COR-L47 (cell line): Measurements from ENCODE around the gene KCNH2.
A peak's percentile ranks its signal among the peaks of the same experiment; 100 is the strongest.

Source experiments
- DNase-seq: peaks from one replicate; lab custom pipeline; 2025; lab: John Stamatoyannopoulos, UW

KCNH2 gene

DNA sequence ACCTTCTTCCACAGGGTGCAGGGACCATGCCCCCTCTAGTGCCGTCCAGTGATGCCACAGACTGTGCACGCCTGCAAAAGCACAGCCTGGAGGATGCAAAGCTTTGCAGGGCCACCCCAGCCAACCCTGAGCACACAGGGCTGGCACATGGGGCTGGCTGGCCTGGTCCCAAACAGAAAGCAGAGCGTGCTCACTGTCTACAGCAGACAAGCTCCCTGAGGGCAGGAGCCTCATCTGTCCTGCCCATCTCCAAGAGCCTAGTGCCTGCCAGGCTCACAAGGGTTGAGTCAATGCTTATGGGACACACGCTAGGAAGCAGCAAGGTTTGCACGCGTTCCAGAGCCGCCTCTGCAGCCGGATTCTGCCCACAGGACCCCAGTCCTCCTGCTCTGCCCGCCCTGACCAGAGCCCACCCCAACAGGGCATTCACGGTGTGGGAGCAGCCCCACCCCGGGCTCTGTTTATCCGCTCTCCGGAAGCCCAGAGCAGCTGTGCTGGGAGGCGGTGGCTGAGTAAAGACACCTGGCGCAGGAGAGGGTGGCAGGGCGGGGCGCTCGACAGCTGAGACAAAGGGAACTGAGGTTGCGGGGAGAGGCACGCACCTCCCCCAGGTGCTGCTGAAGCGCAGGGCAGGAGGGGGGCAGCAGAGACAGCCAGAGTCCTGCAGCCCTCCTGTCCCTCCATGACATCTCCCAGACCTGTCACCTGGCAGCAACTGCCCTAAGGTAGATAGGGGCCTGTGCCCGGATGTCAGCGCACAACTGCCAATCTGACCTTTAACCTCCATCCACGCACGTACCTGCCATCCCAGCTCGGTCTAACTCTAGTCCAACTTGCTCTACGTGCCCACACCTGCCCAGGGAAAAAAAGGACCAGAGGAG is 4.3 kb downstream of the KCNH2 start:
- DNase-seq = peak; percentile 95

DNA sequence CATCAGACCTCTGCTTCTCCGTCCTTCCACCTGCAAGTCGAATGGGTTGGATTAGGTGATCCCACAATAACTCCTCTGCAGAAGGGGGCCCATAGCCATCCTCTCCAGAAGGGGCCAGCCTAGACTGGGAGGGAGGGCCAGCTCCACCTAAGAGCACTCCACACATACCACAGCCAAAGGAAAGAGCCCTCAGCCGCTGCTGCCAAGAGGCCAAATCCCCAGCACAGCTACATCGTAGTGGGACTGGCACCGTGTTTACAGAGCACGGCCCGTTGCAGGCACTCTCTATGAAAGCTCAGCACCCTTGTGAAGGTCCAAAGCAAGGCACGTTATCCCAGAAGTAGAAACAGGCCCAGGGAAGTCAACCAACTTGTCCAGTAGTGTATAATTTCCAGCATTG is 5.4 kb downstream of the KCNH2 start:
- DNase-seq = no peak

DNA sequence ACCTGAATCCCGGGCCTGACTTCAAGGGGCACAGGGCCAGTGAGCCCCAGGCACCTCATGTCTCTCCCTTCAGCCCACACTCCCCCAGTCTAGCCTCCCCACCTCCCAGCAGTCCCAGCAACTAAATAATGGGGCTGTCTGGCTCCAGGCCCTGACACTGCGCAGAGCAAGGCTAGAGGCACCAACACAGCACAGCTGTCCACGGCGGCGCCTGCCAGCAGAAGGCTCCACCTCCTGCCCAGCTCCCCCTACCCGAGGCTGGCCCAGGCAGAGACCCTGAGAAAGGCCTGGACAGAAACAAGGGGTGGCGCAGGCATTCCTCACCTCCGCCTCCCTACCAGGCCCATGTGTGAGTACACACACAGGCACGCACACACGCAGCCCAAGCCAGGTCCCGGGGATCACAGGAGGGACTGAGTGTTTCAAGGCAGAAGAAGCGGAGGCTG is 6.1 kb downstream of the KCNH2 start:
- peak; percentile 73 for DNase-seq

DNA sequence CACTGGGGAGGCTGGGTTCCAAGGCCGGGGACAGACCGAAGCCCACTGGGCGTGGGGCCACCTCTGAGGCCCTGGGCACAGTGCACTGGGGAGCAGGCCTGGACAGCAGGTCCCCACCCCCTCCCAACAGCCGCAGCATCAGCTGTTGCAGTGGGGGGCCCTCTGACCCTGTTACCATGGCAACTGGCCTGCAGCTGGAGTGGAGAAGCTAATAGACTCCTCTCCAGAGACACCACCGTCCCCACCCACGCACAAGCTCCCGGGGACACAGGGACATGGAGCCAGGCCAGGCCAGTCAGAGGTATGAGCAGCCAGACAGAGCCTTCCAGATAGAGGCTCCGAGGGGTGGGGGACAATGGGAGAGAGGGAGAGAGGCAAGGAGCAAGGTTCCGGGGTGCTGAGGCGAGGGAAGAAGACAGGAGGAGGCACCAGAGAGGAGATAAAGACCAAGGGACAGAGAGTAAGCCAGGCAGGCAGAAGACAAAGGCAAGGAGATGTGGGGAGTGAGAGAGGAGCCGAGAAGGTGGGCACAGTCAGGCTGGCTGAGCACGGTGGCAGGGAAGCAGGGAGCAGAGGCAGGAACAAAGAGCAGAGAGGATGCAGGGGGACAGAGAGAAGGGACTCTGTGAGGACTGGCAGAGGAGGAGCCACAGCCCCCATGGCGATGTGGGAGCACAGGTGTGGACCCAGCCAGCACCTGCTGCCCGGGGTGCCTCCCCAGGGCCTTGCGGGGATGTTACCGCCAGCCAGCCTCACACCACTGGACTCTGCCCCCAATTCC is 6.7 kb downstream of the KCNH2 start:
- peak; percentile 81 for DNase-seq

DNA sequence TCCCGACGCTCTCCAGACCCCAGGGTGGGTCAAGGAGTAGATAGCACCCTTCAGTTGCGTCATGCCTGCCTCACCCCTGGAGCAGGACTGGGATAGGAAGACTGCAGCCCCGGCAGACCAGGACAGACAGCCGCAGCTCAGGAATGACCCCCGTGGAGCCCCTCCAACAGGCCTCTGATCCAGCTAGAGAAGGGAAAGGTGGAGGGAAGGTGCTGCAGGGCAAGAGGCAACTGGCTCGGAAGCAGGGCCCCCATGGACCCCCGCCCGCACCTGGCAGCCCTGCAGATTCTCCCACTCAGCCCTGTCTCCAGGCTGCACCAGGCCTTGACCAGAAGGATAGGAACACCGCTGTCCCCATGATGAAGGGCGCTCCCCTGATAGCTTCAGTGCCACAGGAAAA is 7.7 kb downstream of the KCNH2 start:
- no peak for DNase-seq

DNA sequence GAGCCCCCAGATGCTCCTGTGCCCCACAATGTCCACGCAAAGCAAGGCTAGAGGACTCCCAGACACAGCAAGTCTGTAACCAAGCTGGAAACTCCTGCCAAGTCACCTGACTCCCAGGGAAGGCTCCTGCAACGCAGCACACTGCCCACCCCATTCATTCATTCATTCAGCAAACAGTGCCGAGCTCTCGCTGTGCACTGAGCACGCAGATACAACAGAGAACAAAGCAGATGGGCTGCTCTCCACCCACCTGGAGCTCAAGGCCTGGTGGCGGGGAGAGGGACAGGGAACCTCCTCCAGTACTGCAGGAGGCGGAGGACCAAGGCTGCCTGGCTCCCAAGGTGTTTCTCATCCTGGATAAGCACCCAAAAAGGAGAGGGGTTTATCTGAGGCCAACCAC is 8.6 kb downstream of the KCNH2 start:
- DNase-seq = peak; percentile 89

DNA sequence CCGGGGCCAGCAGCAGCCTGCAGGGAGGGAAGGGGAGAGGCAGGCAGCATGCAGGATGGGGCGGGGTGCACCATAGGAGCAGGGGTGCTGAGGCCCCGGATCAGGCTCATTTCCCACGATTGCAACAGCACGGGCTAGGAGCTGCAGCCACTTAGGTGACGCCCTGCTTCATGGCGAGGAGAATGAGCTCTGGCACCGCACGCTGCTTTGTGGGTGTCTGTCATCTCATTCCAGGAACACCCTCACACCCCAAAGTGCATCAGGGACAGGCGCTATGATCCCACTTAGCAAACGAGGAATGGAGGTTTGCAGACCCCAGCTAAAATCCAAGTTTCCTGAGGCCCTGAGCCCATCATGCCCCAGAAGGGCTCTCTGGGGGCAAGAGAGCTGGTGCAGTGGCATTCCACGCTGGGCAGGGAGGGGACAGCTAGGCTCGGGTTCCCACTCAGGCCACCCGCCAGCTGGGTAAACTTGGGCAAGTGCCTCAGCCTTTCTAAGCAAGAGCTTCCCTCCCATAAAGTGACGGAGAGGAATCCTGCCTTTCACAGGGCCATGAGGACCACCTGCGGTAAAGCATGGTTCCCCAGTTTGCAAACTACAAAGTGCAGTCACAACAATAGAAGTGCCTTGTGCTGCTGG is 9.3 kb downstream of the KCNH2 start:
- peak; percentile 30 for DNase-seq

DNA sequence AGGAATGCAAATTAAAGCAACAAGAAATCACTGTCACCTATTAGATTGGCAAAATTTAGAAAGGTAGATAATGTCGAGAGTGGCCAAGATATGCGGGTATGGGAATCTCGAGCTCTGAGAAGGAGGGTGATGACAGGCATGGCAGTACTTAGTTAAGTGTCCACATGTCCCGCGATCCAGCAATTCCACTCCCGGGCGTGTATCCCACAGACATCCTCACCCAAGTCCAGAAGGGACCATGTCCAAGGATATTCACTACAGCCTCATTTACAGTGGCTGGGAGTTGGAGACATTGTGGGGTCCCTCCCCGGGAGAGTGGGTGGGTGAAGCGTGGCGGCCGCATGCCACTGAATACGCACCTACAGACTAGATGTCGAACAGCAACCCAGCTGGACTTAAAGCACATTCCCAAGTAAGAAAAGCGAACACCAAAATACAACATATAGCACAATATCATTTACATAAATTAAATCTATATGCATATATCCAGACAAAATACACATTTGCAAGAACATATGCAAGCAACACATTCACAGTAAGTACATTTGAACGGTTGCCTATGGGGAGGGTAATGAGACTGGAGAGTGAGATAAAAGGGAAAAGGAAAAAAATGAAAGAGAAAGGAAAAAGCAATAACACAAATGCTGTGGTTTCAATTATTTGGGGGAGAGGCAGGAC is 9.9 kb downstream of the KCNH2 start:
- DNase-seq = no peak

DNA sequence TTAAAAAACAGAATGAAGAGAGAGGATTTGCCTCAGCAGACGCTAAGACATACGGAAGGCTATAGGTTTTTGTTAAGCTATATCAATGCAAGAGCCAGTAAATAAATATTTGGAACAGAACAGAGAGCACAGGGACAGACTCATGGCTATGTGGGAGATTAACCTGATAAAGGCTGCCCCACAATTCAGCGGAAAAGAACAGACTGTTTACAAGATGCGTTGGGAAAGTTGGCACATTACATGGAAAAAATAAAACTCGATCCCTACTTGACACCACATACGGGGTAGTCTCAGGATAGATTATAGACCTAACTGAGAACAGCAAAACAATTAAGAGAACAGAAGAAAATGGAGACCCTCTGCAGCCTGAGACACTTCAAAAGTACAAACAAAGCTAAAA is 10.8 kb downstream of the KCNH2 start:
- DNase-seq = no peak

DNA sequence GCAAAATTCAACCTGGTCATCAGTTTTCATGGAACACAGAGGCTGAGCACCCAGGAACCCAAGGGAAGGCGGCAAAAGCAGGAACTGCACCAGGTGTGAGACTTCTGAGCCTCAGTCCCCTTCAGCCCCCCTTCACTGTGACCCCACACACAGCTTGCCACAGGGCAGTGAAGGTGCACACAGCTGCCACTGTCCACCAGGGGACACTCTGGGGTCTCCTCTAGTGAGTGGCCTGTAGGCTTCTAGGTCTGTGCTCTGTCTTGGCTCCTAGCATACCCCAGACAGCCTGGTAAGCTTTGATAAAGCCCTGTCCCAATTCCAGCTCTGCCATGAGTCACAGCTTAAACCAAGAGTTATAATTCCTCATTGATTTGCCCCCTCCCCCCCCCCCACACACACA is 12.1 kb downstream of the KCNH2 start:
- DNase-seq = no peak

DNA sequence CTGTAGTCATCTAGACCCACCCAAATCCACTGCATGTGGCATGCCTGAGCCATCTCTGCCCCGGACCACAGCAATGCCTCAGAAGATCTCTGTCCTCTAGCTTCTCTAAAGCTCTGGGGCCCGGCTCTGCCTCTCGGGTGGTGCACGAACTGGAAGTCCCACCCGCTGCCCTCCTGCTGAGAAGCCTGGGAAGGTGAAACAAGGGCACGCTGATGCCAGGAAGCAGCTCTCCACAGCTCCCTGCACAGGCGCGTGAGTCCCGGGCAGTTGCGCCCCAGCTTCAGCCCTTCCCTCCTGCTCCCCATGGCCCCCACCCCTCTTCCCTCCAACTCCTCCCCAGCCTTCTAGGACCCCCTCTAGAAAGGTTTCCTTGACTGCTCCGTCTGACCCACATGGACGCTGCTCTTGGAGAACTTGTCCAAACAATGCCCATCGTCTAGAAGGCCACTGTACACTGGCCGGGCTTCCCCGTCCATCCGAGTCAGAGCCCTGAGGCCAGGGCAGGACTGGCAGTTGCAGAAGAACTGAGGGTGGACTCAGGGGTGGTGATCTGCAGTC is 12.8 kb downstream of the KCNH2 start:
- no peak for DNase-seq

DNA sequence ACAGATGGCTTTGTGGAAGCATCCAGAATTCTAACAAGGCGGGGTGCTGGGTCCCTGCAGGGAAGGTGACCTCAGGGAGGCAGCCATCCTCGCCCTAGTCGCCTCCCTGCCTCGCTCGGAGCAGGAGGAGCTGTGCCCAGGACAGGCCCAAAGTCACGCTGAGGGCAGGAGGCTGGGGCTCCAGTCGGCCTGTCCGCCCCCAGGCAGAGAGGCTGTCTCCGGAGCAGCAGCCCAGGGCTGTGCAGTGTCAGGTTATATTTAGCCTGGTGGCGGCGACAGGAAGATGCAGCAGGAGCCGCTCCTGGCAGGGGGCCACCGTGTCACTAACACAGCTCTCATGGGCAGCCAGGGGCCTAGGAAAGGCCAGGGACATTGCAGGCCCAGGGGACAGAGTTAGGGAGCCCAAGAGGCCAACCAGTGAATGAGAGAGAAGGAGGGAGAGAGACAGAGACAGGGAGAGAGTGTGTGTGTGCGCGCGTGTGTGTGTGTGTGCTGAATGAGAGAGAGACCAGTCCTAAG is 13.5 kb downstream of the KCNH2 start:
- peak; percentile 46 for DNase-seq

DNA sequence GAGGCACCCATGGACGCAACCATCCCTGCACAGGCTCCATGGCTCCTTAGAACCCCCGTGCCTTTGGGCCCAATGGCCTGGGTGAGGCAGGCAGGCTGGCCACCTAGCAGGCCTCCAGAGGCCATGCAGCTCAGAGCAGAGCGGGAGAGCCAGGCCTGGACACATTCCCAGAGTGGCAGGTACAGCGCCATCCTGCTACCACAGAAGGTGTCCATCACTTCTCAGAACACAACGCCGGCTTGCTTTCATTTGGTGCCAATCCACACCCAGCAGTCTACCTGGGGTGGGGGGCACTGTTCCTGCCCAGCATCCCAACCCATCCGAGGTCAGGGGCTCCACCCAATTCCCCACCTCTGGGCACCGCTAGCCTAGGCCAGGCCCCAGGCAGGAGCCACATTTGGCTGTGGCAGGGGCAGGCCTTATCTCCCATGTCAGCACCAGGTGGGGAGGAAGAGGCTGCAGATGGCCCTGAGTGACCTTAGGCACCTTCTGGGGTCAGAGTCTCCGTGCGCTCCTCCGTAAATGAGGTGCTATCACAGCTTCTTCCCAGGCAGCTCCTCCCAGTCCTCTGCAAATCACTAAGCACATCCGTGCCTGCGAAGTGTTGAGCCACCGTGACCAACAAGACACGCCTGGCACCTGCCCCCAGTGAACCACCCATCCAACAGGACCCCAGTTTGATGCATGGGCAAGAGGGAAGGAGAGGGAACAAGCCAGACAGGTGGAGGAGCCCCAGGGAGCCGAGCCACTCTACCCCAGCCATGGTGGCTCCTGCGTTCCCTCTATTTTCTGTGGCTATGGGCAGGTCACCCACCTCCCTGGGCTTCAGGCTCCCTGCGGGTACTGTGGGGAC is 14.2 kb downstream of the KCNH2 start:
- DNase-seq = no peak

DNA sequence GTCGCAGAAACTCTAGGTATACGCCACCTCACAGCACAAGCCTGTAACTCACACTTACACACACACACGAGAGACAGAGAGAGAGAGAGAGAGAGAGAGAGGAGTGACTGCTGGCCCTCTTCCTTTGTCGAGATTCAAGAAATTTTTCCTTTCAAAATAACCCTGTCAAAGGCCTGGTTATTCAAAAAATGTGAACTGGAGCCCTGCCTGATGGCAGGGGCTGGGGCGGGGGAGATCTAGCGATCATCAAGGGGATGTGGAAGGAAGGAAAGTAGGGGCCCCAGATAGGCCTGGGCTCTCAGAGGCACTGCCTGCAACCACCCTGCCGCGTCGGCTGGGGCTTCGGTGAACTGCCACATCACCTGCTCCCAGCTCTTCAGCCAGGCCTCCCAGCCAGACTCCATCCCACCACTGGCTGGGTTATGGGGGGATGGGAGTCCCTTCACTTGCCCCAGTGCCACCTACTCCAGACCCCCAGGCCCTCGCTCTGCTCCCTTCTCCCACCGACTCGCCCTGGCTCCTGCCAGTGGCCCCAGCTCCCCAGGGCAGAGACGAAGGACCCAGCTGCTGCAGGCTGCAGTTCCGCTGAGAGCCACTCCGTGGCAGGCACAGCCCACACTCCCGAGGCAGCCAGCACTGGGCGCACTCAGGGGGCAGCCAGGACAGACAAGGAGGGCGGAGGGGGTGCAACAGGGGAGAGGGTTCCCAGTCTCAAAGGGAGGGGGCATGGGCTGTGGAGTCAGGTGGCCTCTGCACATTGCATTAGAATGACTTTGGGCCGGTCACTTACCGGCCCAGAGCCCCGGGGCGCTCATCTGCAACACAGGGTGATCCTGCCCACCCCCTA is 15.3 kb downstream of the KCNH2 start:
- no peak for DNase-seq

DNA sequence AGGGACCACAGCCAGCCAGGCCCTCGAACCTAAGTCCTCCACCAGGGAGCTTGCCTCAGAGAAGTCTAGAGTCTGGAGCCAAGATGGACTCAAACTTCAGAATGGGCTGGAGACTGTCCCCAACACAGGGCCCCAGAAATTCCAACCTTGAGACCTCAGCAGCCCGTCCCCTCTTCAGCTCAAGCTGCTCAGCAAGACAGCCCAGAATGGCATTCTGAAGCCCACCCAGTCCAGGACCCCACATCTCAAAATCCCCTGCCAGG is 15.9 kb downstream of the KCNH2 start:
- DNase-seq = no peak

DNA sequence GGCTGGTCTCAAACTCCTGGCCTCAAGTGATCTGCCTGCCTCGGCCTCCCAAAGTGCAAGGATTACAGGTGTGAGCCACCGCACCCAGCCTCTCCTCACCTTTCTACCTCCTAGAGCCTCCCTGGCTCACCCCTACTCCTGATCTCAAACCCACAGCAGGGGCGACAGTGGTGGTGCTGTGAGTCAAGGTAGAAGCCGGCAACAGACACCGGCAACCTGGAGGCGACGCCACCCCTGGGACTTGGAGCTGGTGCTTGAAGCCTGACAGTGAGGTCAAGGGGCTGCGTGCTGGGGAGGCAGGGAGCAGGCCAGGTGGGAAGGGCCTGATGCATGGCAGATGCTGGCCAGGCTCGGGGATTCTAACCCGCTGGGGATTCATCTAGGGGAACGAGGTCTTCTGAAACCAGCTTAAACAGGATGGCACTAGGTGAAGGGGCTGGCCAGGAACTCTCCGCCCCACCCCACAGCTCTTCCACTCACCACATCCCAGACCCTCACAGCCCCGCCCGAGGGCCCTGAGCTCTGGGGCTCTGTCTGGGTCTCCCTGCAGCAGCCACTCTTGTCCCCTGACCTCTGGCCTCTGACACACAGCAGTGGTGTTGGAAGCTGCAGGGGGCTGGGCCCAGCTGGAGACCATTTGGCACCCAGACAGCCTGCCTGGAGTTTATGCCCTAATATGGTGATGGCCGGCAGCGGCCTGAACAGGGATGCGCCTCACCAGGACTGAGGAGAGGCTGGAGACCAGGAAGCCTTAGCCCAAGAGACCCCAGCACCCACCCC is 16.4 kb downstream of the KCNH2 start:
- no peak for DNase-seq

DNA sequence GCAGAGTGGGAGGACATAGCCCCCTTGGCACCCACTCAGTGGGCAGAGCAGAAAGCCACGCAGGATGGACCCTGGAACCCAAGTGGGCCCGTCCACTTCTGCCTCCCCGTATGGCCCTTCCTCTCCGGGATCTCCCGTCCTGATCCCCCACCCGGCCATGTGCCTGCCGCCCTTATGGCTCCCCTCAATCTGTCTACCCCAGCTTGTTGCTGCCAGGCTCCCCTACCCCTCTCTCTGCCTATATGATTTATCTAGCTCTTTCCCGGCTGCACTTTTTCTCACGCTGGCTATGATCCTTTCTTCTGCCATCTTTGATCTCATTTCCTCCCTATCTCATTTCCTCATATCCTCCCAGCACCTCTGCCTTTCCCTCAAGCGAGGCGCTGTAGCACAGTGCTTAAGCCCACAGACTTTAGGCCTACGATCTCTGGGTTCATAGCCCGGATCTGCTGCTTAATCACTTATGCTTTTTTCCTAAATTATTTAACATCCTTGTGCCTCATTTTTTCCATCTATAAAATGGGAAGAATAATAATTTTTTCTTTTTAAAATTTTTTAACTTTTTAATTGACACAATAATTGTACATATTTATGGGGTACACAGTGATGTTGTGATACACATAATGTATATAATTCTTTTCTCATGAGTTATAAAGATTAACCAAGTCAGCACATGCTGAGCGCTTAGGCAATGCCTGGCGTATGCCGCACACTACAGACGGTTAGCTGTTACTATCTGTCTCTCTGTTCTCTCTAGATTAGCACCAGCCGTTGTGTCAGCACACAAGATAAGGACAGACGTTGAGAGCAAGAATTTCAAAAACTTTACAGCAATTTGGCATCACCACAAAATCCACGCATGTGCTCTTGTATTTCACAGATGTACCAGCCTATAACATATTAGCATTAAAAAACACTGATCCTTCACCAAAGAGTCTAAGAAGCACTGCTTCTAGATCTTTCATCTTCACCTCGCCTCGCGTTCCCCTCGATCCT is 18.1 kb downstream of the KCNH2 start:
- DNase-seq = no peak

DNA sequence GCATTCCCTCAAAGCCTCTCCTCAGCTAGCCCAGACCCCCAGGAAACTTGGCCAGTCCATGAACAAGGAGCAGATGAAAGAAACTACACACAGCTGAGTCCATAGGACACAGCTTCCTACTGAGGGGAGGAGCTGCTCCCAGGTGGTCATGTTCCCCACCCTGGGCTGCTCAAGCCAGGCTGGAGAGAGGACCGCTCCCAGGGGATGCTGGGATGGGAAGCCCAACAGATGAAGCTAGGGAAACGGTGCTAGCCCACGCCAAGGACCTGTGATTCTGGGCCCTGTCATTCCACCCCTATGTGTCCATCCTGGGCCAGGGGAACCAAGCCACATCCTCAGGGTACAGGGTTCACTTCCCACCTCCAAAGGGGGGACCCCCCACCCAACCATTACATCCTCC is 19.0 kb downstream of the KCNH2 start:
- no peak for DNase-seq
